Measurements from ENCODE around the gene PNP.

The PNP gene

GRCh38 chr14:20470603-20470901, 1.3 kb downstream of the PNP start (continued):
- TF ChIP-seq PRDM4 (tag by site-specific recombination; IDR thresholded peaks at IDR 0.05) (no peak), ZNF391 (tag by site-specific recombination; IDR thresholded peaks at IDR 0.05; ENCODE audit: borderline replicate concordance, low read depth) (no peak), ZSCAN5A (tag by site-specific recombination; IDR thresholded peaks at IDR 0.05) (no peak), ZNF549 (tag by site-specific recombination; IDR thresholded peaks at IDR 0.05) (no peak), ZNF214 (tag by site-specific recombination; IDR thresholded peaks at IDR 0.05; ENCODE audit: borderline replicate concordance) (no peak), ZNF266 (tag by site-specific recombination; IDR thresholded peaks at IDR 0.05; ENCODE audit: low read depth) (no peak), ZSCAN30 (tag by site-specific recombination; IDR thresholded peaks at IDR 0.05) (no peak), ZNF664 (tag by site-specific recombination; IDR thresholded peaks at IDR 0.05) (no peak), ZNF837 (tag by site-specific recombination; IDR thresholded peaks at IDR 0.05) (no peak), ZNF658 (tag by site-specific recombination; IDR thresholded peaks at IDR 0.05) (no peak), ZNF26 (tag by site-specific recombination; IDR thresholded peaks at IDR 0.05) (no peak), ZNF140 (tag by site-specific recombination; IDR thresholded peaks at IDR 0.05) (no peak), ZBTB1 (tag by site-specific recombination; IDR thresholded peaks at IDR 0.05) (no peak), ZNF623 (tag by site-specific recombination; IDR thresholded peaks at IDR 0.05) (no peak), ZNF670 (tag by site-specific recombination; IDR thresholded peaks at IDR 0.05; ENCODE audit: low read depth) (no peak), ZBTB10 (tag by site-specific recombination; IDR thresholded peaks at IDR 0.05) (no peak), ZNF280D (tag by site-specific recombination; IDR thresholded peaks at IDR 0.05) (no peak), PRDM2 (tag by site-specific recombination; IDR thresholded peaks at IDR 0.05; ENCODE audit: borderline replicate concordance) (no peak), ZNF114 (tag by site-specific recombination; IDR thresholded peaks at IDR 0.05) (no peak), ZBTB20 (tag by site-specific recombination; IDR thresholded peaks at IDR 0.05) (peak; percentile 84; the same call in 1 of the 2 replicates), KLF1 (tag by site-specific recombination; IDR thresholded peaks at IDR 0.05) (no peak), ZNF404 (tag by site-specific recombination; IDR thresholded peaks at IDR 0.05) (no peak)

Measured in HEK293 (cell line).